HCT116 (cell line): ENCODE results near the gene ZDHHC3. TPM values are rescaled to one million over a fixed set of nuclear protein-coding genes. Genes with fewer than 3 reads are reported as not detected.

Experiments
- ATAC-seq: fragments of 200-7000 bp; cut with Tn5 transposase; 2 replicates; pipeline ENCODE4 v1.9.1; 2020; ENCODE audit warnings: mild to moderate bottlenecking, moderate library complexity
- BruUV-seq: library from RNA; stranded (reverse); fragments of 400-500 nt; replicated peaks from 2 replicates; lab custom pipeline; 2021; lab: Mats Ljungman, UMichigan
- CTCF ChIA-PET: fragments of 300-600 bp; sonication (Branson Sonifier 250); formaldehyde crosslinking; loops from one replicate; lab custom pipeline; 2021; ENCODE audit warnings: antibody characterized with exemption; lab: Charles Lee
- POLR2A ChIA-PET: fragments of 300-600, 350-600 bp; sonication (Branson Sonifier 250); formaldehyde crosslinking; loops from one replicate; lab custom pipeline; 2021; ENCODE audit warnings: antibody characterized with exemption; lab: Charles Lee
- RAD21 ChIA-PET, 2 experiments: fragments of 300-600 bp; sonication (Branson Sonifier 250); formaldehyde crosslinking; loops; one replicate each; lab custom pipeline; 2023; ENCODE audit warnings: low total read pairs in 2 of 2; ENCODE audit not compliant: uncharacterized antibody in 2 of 2, unreplicated experiment in 2 of 2, low non-redundant PET in 1 of 2; lab: Charles Lee
- DNase-seq: peaks from one replicate; pipeline ENCODE4 v3.0.0-alpha.2; 2010; ENCODE audit warnings: low read depth, low spot score
- H2AFZ ChIP-seq: fragments of 200-600 bp; shearing (Covaris generic), sonication (generic); 2 replicates; pipeline ENCODE4 v1.6.1; 2017; ENCODE audit warnings: low read depth, mixed run types, mixed read lengths, antibody characterized with exemption, low read length; ENCODE audit not compliant: poor library complexity, severe bottlenecking
- H3K27ac ChIP-seq: 2 replicates; pipeline ENCODE4 v1.5.1; 2012; ENCODE audit warnings: low read depth, low read length
- H3K27me3 ChIP-seq: fragments of 200-600 bp; sonication (generic); 2 replicates; pipeline ENCODE4 v1.6.1; 2016; ENCODE audit warnings: mixed run types, low read length, mixed read lengths; ENCODE audit not compliant: insufficient read depth
- H3K36me3 ChIP-seq, 2 experiments: fragments of 200-500 bp in 1 of 2; fragments of 200-600 bp in 1 of 2; sonication (Bioruptor generic) in 1 of 2; sonication (generic) in 1 of 2; 2 replicates each; pipeline versions ENCODE4 v1.5.1 to v1.6.1; 2014 to 2016; ENCODE audit warnings: low read length in 2 of 2, inconsistent platforms in 1 of 2, mixed read lengths in 1 of 2, mixed run types in 1 of 2; ENCODE audit not compliant: insufficient read depth in 2 of 2, control insufficient read depth in 1 of 2
- H3K4me1 ChIP-seq, 2 experiments: fragments of 200-600 bp in 1 of 2; sonication (generic) in 1 of 2; 2 replicates each; pipeline versions ENCODE4 v1.5.1 to v1.6.1; 2012 to 2017; ENCODE audit warnings: low read length in 2 of 2, inconsistent platforms in 1 of 2, mild to moderate bottlenecking in 1 of 2, mixed read lengths in 1 of 2, mixed run types in 1 of 2, moderate library complexity in 1 of 2; ENCODE audit not compliant: insufficient read depth in 2 of 2, control insufficient read depth in 1 of 2
- H3K4me2 ChIP-seq: fragments of 200-600 bp; sonication (generic); 2 replicates; pipeline ENCODE4 v1.6.1; 2017; ENCODE audit warnings: mixed run types, low read length, mixed read lengths
- H3K4me3 ChIP-seq, 2 experiments: fragments of 200-600 bp in 1 of 2; sonication (generic) in 1 of 2; replicated peaks in 1 of 2; 2 replicates each; pipeline ENCODE4 v1.5.1; 2011 to 2016; ENCODE audit warnings: low read length in 2 of 2, control low read depth in 1 of 2, low read depth in 1 of 2, mild to moderate bottlenecking in 1 of 2, mixed read lengths in 1 of 2, mixed run types in 1 of 2
- H3K79me2 ChIP-seq: fragments of 200-600 bp; sonication (generic); 2 replicates; pipeline ENCODE4 v1.6.1; 2017; ENCODE audit warnings: mild to moderate bottlenecking, mixed run types, low read length, moderate library complexity, mixed read lengths; ENCODE audit not compliant: insufficient read depth
- H3K9ac ChIP-seq: fragments of 200-600 bp; sonication (generic); 2 replicates; pipeline ENCODE4 v1.6.1; 2016; ENCODE audit warnings: low read length, mixed read lengths
- H3K9me2 ChIP-seq: fragments of 200-600 bp; sonication (generic), shearing (Covaris generic); 2 replicates; pipeline ENCODE4 v1.6.1; 2017; ENCODE audit warnings: mixed run types, mild to moderate bottlenecking, moderate library complexity; ENCODE audit not compliant: insufficient read depth
- H3K9me3 ChIP-seq, 2 experiments: fragments of 200-500 bp in 1 of 2; fragments of 200-600 bp in 1 of 2; sonication (Bioruptor generic) in 1 of 2; sonication (generic) in 1 of 2; 2 replicates each; pipeline ENCODE4 v1.6.1; 2014 to 2017; ENCODE audit warnings: low read length in 2 of 2, mixed read lengths in 2 of 2, inconsistent platforms in 1 of 2, low read depth in 1 of 2, mild to moderate bottlenecking in 1 of 2, mixed run types in 1 of 2, moderate library complexity in 1 of 2; ENCODE audit not compliant: control insufficient read depth in 1 of 2, insufficient read depth in 1 of 2
- H4K20me1 ChIP-seq: fragments of 200-600 bp; sonication (generic), shearing (Covaris generic); 2 replicates; pipeline ENCODE4 v1.6.1; 2017; ENCODE audit warnings: mixed run types, mild to moderate bottlenecking, moderate library complexity; ENCODE audit not compliant: insufficient read depth
- ATF3 ChIP-seq: IDR thresholded peaks from 2 replicates; pipeline ENCODE4 v1.6.1; 2012
- CBX3 ChIP-seq: IDR thresholded peaks from 2 replicates; pipeline ENCODE4 v1.6.1; 2012; ENCODE audit warnings: low read depth
- EGR1 ChIP-seq: IDR thresholded peaks from 2 replicates; pipeline ENCODE4 v1.6.1; 2012; ENCODE audit warnings: low read depth
- EZH2 ChIP-seq: fragments of 200-600 bp; sonication (generic); IDR thresholded peaks from 2 replicates; pipeline ENCODE4 v1.6.1; 2017; ENCODE audit warnings: antibody characterized with exemption, mixed run types
- EZH2phosphoT487 ChIP-seq: fragments of 200-600 bp; IDR thresholded peaks from 2 replicates; pipeline ENCODE4 v1.6.1; 2018; ENCODE audit warnings: antibody characterized with exemption, borderline replicate concordance
- FOSL1 ChIP-seq: IDR thresholded peaks from 2 replicates; pipeline ENCODE4 v1.6.1; 2012; ENCODE audit warnings: low read depth
- POLR2A ChIP-seq: IDR thresholded peaks from 2 replicates; pipeline ENCODE4 v1.7.0; 2011; ENCODE audit warnings: borderline replicate concordance; ENCODE audit not compliant: insufficient read depth, insufficient read length; ENCODE audit errors: extremely low read depth
- POLR2AphosphoS5 ChIP-seq: IDR thresholded peaks from 2 replicates; pipeline ENCODE4 v1.6.1; 2011; ENCODE audit warnings: mild to moderate bottlenecking, low read depth, low read length, moderate library complexity
- SIN3A ChIP-seq: IDR thresholded peaks from 2 replicates; pipeline ENCODE4 v1.6.1; 2012; ENCODE audit warnings: low read depth
- SP1 ChIP-seq: IDR thresholded peaks from 2 replicates; pipeline ENCODE4 v1.6.1; 2012; ENCODE audit warnings: low read depth
- SRF ChIP-seq: IDR thresholded peaks from 2 replicates; pipeline ENCODE4 v1.6.1; 2012; ENCODE audit warnings: low read depth
- TCF7L2 ChIP-seq: IDR thresholded peaks from 2 replicates; pipeline ENCODE4 v1.7.0; 2011; ENCODE audit warnings: borderline replicate concordance, inconsistent platforms; ENCODE audit not compliant: insufficient read depth, insufficient read length; ENCODE audit errors: extremely low read depth
- YY1 ChIP-seq: IDR thresholded peaks from 2 replicates; pipeline ENCODE4 v1.6.1; 2011; ENCODE audit warnings: low read length, low read depth, moderate library complexity, mild to moderate bottlenecking; ENCODE audit not compliant: insufficient replicate concordance; ENCODE audit errors: extremely low read depth
- ZFX ChIP-seq: fragments of 450-650 bp; IDR thresholded peaks from 2 replicates; pipeline ENCODE4 v1.6.1; 2017
- ZNF274 ChIP-seq: fragments of 200-500 bp; sonication (Bioruptor generic); IDR thresholded peaks from 2 replicates; pipeline ENCODE4 v1.6.1; 2014; ENCODE audit warnings: mild to moderate bottlenecking, low read depth, low read length, inconsistent platforms
- intact Hi-C: fragments of 100-400 bp; cut with micrococcal nuclease; formaldehyde crosslinking; loops from 2 replicates; pipeline ENCODE4 v1.10.0; 2022
- total RNA-seq: library from RNA; stranded (reverse); gene quantifications from one replicate; pipeline ENCODE4 v1.2.1, GENCODE V29; 2021; ENCODE audit not compliant: unreplicated experiment
- TF ChIP-seq, protein P1 (sequence below): IDR thresholded peaks from 2 replicates; pipeline ENCODE4 v1.6.1; 2011; ENCODE audit warnings: mild to moderate bottlenecking, low read length, moderate library complexity; ENCODE audit not compliant: insufficient replicate concordance; ENCODE audit errors: extremely low read depth
- TF ChIP-seq, protein P2 (sequence below): IDR thresholded peaks from 2 replicates; pipeline ENCODE4 v1.6.1; 2012

ZDHHC3 gene
- total RNA-seq, 1 experiment from 2014 or later: 61.1 TPM

DNA sequence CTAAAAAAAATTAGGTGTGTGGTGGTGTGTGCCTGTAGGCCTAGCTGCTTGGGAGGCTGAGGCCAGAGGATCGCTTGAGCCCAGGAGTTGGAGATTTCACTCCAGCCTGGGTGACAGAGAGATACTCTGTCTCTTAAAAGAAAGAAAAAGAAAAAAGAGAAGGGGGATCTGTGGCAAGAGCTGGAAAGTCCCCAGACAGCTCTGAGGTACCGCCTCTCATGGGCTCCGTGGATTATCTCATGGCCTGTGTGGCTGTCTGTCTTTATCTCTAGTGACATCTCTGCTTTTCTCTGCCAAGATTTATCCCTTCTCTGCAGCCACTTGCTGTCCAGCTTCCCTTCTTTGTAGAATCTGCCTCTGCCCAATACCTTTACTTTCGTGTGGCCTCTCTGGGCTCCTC is 5.8 kb upstream of the ZDHHC3 start:
- no peak for TF ChIP-seq POLR2A
- TF ChIP-seq TCF7L2: no peak
- no peak for TF ChIP-seq ATF3
- peaks cover 9% of the 10 kb centered on the region; the same call in 1 of the 2 replicates for H4K20me1 ChIP-seq
- CTCF ChIA-PET: no interaction called here
- no peak overlapping the region for H3K27ac ChIP-seq
- H3K27me3 ChIP-seq: no peaks in the 10 kb centered on the region
- H3K36me3 ChIP-seq: no peaks in the 10 kb centered on the region
- H3K9me2 ChIP-seq: no peaks in the 10 kb centered on the region
- POLR2A ChIA-PET: no interaction called here
- peaks cover 18 to 46% of the 10 kb centered on the region in 2 experiments for H3K4me1 ChIP-seq
- peaks cover 91% of the 10 kb centered on the region for H3K79me2 ChIP-seq
- RAD21 ChIA-PET: no interaction called here
- H3K4me2 ChIP-seq: no peak overlapping the region
- intact Hi-C loops: no loop called here
- H3K9ac ChIP-seq: no peak overlapping the region
- H3K9me3 ChIP-seq: no peaks in the 10 kb centered on the region
- ATAC-seq (no peak), DNase-seq (no peak)
- no peak overlapping the region for H3K4me3 ChIP-seq
- H2AFZ ChIP-seq: no peak overlapping the region
- BruUV-seq: no TSS peak

DNA sequence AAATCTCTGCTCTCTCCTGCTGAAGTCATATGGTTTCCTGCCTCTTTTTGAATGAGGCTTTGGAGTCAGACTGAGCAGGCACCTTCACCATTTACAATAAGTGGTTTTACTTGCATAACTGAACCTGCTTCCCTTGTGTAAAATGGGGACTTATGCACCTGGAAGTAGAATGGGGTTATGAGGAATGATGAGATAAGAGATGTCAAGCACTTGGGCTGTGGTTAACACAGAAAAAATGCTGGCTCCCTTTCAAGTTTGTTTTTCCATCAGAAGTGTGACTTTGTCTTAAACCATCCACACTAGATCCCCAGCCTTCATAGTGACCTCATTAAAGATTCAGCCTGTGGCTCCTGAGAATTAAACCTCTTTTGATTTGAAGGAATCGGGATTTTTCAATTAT is 5.2 kb upstream of the ZDHHC3 start:
- Histone ChIP-seq H3K9ac (no peak overlapping the region), H3K4me1 (peaks cover 18 to 46% of the 10 kb centered on the region in 2 experiments), H3K79me2 (peaks cover 91% of the 10 kb centered on the region), H3K36me3 (0 out of 4 replicates have a peak, but pooled peaks cover 0 to 2% of the 10 kb centered on the region in 2 experiments), H3K4me3 (no peak overlapping the region), H3K9me2 (no peaks in the 10 kb centered on the region), H3K27ac (no peak overlapping the region), H3K4me2 (no peak overlapping the region), H3K9me3 (no peaks in the 10 kb centered on the region), H2AFZ (no peak overlapping the region), H4K20me1 (peaks cover 9% of the 10 kb centered on the region; the same call in 1 of the 2 replicates), H3K27me3 (no peaks in the 10 kb centered on the region)
- POLR2A ChIA-PET: no interaction called here
- no TSS peak for BruUV-seq
- TF ChIP-seq ZFX (no peak), POLR2A (no peak), SP1 (no peak), CBX3 (no peak), FOSL1 (no peak), POLR2AphosphoS5 (no peak), SIN3A (no peak), SRF (no peak), TCF7L2 (no peak), EGR1 (no peak), EZH2 (no peak), YY1 (no peak), ZNF274 (no peak), ATF3 (no peak), EZH2phosphoT487 (no peak)
- TF ChIP-seq, protein P1, sequence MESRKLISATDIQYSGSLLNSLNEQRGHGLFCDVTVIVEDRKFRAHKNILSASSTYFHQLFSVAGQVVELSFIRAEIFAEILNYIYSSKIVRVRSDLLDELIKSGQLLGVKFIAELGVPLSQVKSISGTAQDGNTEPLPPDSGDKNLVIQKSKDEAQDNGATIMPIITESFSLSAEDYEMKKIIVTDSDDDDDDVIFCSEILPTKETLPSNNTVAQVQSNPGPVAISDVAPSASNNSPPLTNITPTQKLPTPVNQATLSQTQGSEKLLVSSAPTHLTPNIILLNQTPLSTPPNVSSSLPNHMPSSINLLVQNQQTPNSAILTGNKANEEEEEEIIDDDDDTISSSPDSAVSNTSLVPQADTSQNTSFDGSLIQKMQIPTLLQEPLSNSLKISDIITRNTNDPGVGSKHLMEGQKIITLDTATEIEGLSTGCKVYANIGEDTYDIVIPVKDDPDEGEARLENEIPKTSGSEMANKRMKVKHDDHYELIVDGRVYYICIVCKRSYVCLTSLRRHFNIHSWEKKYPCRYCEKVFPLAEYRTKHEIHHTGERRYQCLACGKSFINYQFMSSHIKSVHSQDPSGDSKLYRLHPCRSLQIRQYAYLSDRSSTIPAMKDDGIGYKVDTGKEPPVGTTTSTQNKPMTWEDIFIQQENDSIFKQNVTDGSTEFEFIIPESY: no peak
- TF ChIP-seq, protein P2, sequence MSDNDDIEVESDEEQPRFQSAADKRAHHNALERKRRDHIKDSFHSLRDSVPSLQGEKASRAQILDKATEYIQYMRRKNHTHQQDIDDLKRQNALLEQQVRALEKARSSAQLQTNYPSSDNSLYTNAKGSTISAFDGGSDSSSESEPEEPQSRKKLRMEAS: no peak
- DNase-seq (no peak), ATAC-seq (no peak)
- RAD21 ChIA-PET: no interaction called here
- CTCF ChIA-PET: no interaction called here
- intact Hi-C loops: no loop called here
